Medulla oblongata (tissue), 1 donor: ENCODE measurements around the gene AATK.
"Not testable (repeated sequence)": the region's sequence is repeated elsewhere in the genome, so short reads cannot be mapped to it uniquely, and the experiment has no call there.

ENCODE experiments used
- DNase-seq: peaks from one replicate; pipeline ENCODE4 v3.0.0-alpha.2; 2015; ENCODE audit errors: extremely low spot score

Gene AATK

DNA sequence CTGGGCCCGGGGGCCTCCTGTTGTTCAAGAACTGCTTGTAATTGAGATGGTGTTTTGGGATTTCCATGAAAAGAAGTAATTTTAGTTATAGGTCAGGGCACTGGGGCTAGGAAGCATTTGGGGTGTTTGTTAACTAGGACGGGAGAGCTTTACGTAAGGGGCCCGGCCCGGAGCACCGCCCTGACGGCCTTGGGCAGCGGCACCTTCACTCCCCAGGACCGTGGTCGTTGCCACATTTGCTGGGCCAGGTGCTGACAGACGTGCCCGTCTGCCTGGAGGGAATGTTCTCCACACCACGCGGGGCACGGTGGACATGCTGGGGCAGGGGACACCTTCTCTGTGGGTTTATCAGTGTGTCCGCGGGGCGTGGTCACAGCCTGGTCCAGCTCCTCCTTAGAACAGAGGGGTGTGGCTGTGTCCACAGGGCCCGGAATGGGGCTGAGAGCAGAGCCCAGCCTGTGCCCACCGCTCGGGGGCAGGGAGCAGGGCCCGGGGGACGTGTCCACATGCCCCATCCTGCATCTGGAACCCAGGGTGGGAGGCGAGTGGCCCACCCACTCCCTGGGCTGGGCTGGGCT, 73.4 kb downstream of the AATK start:
- no peak for DNase-seq

DNA sequence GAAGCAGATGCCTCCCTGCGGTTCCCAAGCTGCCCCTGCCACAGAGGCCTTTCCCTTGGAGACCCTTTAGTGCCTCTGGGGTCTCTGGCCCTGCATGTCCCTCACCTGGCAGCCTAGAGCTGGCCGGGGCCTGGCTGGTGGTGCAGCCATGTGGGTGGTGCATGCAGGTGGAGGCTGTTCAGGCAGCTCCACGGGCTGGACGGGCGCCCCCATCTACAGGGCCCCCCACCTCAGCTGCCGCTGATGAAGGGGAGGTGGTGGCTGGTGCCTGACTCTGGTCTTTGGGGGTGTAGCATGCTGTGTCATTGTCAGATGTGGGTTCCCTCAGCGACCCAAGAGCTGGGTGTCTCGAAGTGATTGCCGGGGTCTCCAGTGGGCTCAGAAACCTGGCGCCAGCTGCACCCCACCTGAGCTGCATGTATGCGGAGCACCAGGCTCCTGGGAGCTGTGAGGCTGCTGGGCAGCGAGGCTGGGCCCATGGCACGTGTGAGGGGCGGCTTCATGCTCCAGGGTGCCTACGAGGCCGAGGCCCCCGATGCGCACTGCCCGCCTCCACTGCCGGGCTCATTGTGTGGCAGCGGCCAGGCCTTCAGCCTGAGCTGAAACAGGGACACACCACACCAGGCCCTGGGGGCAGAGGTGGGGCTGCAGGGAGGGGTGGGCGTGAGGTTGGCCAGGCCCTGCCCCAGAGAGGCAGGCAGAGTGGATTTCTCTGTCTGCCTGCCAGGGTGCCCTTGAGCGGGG, 74.1 kb downstream of the AATK start:
- no peak for DNase-seq

DNA sequence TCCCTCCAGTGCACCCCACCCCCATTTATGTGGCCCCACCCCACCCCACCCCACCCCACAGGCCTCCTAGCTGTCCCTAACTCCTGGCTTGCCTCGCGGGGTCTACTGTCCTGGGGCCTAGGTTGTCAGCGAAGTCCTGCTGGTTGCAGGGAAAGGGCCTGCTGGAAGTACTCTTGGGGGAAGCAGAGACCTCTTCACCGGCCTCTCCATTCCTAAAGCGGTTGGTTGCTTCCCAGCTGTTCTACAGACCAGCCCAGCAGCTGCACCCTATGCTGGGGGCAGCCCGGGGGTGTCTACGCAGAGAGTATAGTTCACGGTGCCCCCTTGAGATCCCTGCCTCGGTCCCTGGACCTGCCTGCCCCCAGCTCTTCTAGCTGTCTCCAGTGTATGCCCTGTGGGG, 74.9 kb downstream of the AATK start:
- DNase-seq = no peak

DNA sequence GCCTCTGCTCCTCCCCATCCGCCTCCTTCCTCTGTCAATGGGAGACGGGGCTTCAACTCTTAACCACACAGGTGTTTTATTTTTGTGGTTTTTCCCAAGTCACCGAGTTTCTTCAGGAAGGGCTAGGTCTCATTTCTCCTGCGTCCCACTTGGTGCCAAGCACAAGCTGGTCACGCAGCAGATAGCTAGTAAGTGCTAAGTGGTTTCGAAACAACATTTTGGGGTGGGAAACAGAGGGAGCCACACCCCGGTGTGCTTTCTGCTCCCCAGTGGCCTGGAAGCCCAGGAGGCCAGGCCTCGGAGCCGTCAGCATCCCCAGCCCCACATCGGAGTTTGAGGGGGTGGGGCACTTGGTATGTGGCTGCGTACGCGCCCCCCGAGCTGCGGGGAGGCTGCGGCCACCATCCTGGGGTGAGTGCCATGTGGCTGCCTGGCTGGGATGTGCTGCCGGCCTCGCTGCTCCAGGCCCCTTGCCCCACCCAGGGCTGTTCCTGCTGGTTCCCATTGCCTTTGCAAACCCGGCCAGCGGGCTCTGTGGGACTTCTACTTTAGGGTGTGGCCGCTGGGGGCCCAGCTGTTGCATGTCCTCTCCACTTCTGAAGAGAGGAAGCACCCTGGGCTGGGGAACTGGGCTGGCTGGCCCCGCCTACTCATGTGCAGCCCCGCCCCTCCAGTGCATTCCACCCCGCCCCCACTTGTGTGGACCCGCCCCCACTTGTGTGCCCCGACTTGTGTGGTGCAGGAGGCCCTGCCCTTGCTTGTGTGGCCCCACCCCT, 75.5 kb downstream of the AATK start:
- DNase-seq = no peak

DNA sequence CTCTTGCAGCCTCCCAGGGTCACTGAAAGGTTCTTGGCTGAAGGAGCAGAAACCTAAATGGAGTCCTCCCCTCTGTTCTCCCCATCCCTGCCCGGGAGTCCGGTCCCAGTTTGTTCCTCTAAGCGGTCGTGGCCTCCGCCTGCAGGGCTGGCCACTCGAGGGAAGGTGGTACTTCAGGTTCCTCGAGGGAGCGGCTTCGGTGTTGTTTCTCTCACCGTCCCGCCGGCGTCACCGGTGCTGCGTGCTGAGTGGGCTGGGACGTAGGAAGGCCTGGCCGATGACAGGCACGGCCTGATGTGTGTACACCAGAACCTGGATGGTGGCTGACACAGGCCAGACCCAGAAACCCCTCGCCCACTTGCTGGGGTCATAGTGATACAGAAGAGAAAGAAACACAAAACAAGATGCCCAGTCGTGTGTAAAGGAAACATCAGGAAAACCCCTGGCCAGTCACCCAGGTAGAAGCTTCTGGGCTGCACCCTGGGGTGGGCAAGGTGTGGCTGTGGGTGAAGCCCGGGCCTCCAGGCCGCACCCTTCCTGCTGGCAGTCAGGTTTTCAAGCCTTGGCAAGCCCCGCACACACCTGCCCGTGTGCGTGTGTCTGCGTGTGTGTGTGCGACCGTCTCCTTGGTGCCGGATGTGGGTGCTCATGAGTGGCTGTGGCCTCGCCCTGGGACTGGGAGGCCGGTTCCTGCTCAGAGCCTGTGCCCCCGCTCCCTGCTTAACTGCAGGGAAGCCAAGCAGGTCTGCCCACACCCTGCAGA, 79.1 kb downstream of the AATK start:
- no peak for DNase-seq

DNA sequence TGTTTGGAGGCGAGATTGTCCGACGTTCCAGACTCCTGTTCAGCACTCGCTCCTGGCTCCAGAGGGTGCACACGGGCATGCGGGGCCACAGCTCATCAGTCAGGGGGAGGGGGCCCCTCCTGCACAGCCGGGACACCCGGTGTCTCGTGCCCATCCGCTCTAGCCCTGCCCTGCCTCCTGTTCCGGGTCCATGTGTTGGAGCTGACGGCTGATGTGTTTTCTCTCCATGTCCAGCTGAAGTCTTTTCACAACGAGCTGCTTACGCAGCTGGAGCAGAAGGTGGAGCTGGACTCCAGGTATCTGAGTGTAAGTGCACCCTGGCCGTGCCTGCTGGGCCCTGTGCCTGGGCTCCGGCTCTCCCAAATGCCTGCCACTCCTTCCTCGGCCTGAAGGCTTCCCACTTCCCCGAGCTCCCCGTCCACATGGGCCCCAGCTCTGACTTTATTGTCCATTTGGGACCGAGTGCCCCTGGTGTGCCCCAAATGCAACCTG, 80.6 kb downstream of the AATK start:
- no peak for DNase-seq

DNA sequence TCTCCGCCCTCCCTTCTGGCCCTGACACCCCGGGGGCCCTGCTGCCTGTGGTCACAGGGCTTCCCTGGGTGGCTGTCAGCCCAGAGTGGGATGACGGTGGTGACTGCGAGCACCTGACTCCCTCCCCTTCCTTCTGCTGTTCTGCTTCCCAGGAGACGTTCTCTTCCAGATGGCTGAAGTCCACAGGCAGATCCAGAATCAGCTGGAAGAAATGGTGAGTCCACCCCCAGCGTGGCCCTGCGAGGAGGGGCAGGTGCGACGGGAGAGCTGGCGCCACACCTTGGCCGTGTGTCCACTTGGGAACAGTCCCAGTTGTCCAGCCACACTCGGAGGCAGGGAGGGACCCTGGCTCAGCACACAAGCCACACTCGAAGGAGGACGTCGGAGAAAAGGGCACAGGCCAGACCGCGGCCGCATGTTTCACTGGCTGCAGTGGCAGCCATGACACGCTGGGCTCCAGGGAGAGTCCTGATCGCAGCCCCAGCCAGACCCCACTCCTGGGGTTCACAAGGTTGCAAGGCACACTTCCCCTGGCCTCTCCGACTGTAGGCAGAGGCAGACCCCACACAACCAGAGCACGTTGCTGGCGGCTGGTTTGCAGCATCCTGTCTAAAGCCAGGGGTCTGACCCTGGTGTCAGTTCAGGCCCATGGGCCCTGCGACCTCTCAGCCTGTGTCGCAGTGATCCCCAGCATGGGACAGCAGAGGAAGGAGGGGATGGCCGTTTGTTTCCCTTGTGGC, 81.2 kb downstream of the AATK start:
- peak; percentile 87 for DNase-seq

DNA sequence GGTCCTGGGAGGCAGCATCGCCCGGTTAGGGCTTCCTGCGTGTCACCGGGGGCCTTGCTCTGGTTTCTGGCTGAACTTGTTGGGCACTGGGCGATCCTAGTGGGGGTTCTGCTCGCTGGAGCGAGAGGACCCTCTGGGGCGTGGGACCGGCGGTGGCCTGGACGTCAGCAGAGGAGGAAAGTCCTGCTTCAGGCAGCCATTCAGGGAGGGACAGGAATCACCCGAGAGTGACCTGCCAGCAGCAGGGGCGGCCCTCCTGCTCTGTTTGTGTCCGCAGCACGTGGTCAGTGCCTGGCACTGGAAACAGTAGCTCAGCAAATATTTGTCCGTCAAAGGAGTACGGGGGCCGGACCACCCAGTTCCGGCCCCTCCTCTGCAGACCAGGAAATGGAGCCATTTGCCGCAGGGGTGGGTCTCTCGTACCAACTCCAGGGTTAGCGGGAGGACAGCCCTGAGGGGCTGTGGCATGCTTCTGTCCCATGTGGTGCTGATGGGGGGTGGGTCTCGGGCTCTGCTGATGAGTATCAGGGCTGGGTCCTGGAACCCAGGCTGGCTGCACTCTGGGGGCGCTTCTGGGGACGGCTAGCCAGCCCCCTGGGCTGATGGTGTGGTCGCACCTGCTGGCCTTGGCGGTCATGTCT, 82.8 kb downstream of the AATK start:
- DNase-seq = no peak

DNA sequence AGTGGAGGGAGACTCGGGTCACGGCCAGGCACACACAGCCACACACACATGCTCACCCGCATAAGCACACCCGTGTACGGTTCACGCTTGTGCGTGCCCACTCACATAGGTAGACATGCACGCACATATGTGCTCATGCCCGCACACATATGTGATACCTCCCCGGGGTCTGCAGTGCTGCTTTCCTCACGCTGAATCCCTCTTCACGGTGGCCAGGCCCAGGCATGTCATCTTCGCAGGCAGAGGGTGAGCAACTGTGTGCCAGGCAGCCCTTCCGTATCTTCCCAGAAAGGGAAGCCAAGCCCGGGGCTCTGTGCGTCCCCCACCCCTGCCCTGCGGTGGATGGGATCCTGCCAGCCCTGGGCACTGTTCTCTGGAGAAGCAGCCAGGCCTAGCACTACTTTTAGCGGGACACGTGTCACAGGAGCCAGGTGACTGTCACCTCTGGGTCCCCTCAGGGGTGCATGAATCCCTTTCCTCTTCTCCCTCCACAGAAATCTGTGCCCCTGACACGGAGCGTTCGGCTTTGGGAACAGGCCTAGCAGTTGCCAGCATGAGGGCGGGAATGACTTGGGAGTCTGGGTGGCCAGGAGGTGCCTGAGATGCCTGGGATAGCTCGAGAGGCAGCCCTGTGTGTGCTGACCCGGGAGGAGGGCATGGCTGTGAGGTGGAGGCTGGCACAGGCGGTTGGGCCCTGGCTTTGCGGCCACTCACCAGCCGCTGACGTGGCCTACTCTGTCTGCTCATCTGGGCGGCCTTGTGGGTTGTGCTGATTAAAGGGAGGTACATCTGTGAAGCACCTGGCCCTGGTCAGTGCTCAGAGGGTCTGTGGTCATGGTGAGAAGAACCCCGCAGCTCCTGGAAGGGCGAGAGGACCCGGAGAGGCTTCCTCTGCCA, 83.6 kb downstream of the AATK start:
- DNase-seq = no peak

DNA sequence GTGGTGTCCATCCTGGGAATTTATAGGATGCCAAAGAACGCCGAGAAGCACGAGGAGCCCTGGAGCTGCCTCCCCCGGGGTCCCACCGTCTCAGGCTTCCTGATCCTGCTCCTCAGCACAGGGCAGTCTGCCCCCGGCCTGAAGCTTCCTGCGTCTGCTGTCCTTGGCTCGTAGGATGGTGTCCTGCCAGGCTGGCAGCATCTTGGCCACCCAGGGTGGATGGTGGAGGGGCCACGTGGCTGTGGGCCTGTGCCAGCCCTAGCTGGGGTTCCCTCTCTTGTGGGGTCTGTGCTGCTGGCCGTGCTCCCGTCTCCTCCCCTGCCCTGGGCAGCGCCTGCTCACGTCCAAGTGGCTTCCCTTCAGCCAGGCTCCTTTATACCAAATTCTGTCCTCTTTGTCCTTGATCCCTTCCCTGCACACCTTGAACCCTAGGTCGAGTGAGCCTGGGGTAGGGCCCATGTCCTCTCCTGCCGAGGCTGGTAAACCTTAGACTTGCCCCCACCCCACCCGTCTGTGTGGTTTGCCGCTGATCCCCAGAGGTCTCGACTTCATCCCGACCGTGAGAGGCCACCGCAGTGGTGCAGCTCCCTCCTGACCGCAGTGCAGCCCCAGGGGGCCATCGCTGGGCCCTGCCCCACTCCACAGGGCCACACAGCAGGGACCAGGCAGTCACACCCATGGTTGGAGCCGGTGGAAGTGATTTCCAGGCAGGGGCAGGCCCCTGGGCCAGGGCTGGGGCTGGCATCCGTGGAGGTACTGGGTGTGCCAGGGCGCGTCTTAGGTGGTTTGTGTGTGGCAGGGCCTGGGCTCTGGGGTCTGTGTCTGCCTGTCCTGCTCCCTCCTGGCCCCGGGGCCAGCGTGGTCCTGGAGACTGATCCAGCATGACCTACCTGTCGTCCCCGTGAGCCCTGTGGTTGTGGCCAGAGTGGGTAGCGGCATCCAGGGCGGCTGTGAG, 84.5 kb downstream of the AATK start:
- DNase-seq = peak; percentile 40

DNA sequence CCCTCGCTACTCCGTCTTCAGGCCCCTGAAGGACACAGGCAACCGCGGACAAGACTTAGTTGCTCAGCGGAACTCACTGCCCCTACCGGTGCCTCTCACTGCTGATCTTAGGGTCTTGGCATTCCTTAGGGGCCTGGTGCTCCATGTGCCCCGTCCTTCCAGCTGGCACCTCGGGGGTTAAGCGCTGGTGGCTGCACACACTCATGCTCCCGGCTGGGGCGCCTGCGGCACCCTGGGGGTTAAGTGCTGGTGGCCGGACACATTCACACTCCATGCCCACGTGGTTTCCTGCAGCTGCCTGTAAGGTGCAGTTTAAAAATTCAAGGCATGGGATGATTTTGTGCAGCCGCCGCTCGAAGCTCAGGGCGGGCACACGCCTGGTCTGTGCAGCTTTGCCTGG, 86.0 kb downstream of the AATK start:
- no peak for DNase-seq

DNA sequence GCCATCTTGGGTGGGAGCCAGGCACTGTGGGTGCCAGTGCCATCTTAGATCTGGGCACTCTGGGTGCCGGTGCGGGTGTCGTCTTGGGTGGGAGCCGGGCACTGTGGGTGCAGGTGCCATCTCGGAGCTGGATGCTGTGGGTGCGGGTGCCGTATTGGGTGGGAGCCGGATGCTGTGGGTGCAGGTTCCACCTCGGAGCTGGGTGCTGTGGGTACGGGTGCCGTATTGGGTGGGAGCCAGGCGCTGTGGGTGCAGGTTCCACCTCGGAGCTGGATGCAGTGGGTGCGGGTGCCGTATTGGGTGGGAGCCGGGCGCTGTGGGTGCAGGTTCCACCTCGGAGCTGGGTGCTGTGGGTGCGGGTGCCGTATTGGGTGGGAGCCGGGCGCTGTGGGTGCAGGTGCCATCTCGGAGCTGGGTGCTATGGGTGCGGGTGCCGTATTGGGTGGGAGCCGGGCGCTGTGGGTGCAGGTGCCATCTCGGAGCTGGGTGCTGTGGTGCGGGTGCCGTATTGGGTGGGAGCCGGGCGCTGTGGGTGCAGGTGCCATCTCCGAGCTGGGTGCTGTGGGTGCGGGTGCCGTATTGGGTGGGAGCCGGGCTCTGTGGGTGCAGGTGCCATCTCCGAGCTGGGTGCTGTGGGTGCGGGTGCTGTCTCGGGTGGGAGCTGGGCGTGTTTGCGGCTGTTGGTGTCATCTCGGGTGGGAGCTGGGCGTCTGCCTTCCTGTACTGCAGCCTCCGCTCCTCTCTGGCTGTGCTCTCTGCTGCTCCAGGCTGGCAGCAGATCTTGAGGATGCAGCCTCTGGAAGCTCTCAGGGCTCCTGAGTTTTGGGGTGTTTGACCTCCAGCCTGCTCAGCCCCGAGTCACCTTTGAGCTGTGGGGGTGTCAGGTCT, 87.8 kb downstream of the AATK start:
- not testable (repeated sequence) for DNase-seq

DNA sequence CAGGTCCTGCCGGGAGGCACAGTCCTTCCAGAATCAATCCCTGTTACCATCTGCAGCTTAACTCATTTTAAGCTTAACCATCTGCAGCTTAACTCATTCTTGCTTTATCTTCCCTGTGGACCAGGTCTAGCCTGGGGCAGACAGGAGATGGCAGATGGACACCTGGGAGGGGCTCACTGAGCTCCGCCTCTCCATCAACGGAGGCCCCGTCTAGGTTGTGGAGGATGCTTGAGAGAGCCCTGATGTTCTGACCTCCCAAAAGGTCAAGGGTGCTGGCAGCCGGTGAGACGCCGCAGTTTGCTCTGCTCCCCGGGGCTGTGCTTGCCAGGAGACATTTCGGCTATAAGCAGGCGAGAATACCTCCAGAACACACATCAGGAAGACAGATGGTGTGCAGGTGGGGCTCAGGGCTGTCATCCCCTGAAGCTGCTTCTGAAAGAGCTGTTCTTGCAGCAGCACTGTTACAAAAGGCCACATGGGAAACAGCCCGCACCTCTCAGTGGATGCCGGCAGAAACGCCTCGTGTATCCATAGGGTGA, 89.8 kb downstream of the AATK start:
- no peak for DNase-seq

DNA sequence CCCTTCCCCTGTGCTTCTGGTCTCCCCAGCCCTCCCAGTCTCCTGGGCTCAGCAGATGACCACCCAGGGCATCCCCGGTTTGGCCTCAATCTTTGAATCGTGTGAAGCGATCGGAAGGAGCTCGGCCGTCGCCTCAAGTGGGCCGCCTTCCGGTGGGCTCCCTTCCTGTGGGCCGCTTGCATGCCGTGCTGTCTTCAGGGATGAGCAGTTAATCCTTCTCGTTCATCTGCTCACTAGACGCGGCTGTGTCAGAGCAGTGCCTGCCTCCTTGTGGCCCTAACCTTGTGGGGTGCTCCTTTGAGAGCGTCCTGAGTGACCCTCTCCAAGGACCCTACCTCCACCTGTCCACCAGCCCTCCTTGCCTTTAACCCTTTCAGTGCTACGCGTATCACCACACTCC, 90.7 kb downstream of the AATK start:
- DNase-seq = no peak

DNA sequence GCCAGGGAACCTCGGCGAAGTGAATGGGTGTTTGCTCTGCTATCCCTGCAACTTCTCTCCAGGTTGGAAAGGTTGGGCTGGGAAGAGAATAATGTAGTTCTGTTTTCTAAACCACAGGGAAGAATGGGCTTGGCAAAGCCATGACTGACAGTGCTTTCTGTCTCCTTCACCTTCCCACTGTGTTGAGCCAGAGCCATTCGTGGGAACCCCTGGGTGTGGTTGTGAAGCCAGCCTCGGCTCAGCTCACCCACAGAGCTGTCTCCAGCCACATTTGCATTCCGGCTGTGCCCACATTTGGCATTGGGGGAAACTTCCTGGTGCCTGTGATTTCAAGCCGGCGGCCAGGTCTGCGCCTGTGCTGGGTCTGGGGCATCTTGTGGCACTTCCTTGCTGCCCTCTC, 91.1 kb downstream of the AATK start:
- no peak for DNase-seq

DNA sequence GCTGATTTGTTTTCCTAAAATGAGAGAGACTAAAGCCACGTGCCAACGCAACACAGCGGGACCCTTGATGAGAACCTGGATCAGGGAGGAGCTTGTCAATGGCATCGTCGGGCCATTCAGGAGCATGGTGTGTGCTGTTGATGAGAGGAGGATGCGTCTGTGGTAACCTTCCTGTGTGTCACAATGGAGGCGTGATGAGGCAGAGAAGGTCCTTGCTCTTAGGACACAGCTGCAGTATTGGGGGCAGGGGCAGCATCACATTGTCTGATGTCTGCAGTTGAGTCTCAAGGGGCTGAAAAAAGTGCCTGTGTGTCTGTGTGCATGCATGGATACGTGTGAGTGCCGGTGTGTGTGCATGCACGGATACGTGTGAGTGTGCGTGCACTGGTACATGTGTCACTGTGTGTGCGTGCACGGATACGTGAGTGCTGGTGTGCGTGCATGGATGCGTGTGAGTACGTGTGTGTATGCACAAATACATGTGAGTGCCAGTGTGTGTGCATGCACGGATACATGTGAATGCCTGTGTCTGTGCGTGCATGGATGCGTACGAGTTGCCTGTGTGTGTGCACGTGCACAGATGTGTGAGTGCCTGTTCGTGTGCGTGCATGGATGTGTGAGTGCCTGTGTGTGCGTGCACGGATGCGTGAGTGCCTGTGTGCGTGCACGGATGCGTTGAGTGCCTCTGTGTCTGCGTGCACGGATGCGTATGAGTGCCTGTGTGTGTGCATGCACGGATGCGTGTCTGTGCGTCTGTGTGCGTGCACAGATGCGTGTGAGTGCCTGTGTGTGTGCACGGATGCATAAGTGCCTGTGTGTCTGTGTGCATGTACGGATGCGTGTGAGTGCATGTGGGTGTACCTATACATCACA, 91.8 kb downstream of the AATK start:
- no peak for DNase-seq
